Tracheal epithelial cell (primary cell): ENCODE measurements around the gene ACTRT1. TPM values are rescaled to one million over a fixed set of nuclear protein-coding genes. Genes with fewer than 3 reads are reported as not detected.

Experiments used
- total RNA-seq: library from RNA; depleted of rRNA; stranded (reverse); fragments of >200 nt; gene quantifications from 2 replicates; pipeline ENCODE4 v1.2.1, GENCODE V29; 2014

The ACTRT1 gene
- total RNA-seq = not detected in 2 replicates

DNA sequence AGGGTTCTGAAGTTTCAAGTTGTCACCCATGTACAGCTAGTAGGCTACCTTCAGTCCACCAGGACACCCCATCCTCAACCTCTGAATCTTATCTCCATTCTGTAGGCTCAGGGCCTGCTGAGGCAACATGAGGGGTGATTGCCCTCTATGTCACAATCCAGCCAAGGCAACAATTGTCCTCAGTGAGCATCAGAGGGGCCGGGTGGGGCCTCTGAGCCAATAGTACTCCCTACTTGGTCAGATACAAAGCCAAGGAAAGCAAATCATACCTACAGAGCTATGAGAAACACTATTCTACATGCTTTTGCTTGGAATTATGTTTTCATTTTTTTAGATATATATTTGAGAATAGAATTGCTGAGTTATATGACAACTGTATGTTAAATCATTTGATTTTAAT, at the start of gene ACTRT1:
TSS of gene ACTRT1 (minus strand) at position 101 of the 400 bp plus-strand sequence. CDS start 197 bp downstream, outside the sequence.

